ENCODE measurements around the gene SMARCAL1. TPM values are rescaled to one million over a fixed set of nuclear protein-coding genes. Genes with fewer than 3 reads are reported as not detected.
"Not testable (repeated sequence)": the region's sequence is repeated elsewhere in the genome, so short reads cannot be mapped to it uniquely, and the experiment has no call there.

SMARCAL1 gene
- total and polyA plus RNA-seq, 2 of the 13 experiments (the other 11 are each of a cell fraction or from before 2014, with no cell fraction given) = 12.7 to 21.3 TPM

- not testable (repeated sequence) for H3K27me3 ChIP-seq (ENCODE audit: control insufficient read depth in 1 of 2, insufficient read depth in 2 of 2, low read length in 2 of 2); H3K9ac ChIP-seq (ENCODE audit: insufficient read depth, low read depth, low read length); ATAC-seq; H3K4me3 ChIP-seq (replicated peaks in 1 of 3; ENCODE audit: insufficient read depth in 1 of 3, low read depth in 2 of 3, low read length in 3 of 3); FAIRE-seq; H3K27ac ChIP-seq (ENCODE audit: extremely low read length, insufficient read depth, low read length); H3K79me2 ChIP-seq (ENCODE audit: insufficient read depth, low read length); BruUV-seq (replicated peaks); H4K20me1 ChIP-seq (ENCODE audit: insufficient read depth, low read length); H3K4me2 ChIP-seq (ENCODE audit: low read depth, low read length); H3K36me3 ChIP-seq (replicated peaks in 1 of 2; ENCODE audit: control insufficient read depth in 1 of 2, insufficient read depth in 2 of 2, low read length in 2 of 2); H2AFZ ChIP-seq (ENCODE audit: low read length); H3K9me3 ChIP-seq (ENCODE audit: low read length); DNase-seq (ENCODE audit: low spot score)
- in situ Hi-C loops (cut with HindIII; ENCODE audit: extremely low pct_ligation_motif_present, low pct_unique_long_range_greater_than_20kb) = loop anchor here (5.0 to 25.0 kb wide), 3 partner anchors 149 to 994 kb away; no protein-coding TSS in a partner anchor
- H3K4me1 ChIP-seq (ENCODE audit: insufficient read depth, low read length) = peaks cover 22% of the 10 kb centered on the region
- ChIA-PET POLR2A (interaction anchor here (1.3 to 2.5 kb wide), 5 partner anchors 20 to 148 kb away, joined by 5 to 10 read pairs (median 7); partner anchors contain the start of genes IGFBP2 and RPL37A), CTCF (ENCODE audit: low intra/inter-chr PET ratio, low total read pairs) (interaction anchor here (1.2 to 8.2 kb wide), 5 partner anchors 97 to 149 kb away, joined by 3 to 257 read pairs (median 11); no protein-coding TSS in a partner anchor)
- peak; percentile 65 for TF ChIP-seq ZNF121 (CRISPR knock-in tag; IDR thresholded peaks at IDR 0.05)
- intact Hi-C loops (cut with micrococcal nuclease; ENCODE audit: unreplicated experiment) = loop anchor here (1.0 to 5.0 kb wide), 3 partner anchors 52 to 994 kb away; no protein-coding TSS in a partner anchor
- WGBS (ENCODE audit: low lambda C conversion rate) = 75% methylated on average over 9 of the region's 9 CpGs
Observed at GRCh38 chr2:216518566-216519119, 106.4 kb downstream of the SMARCAL1 start.

- DNase-seq (ENCODE audit: low spot score) (peak; percentile 82), ATAC-seq (peak; percentile 84), FAIRE-seq (peak; percentile 63)
- intact Hi-C loops (cut with micrococcal nuclease; ENCODE audit: unreplicated experiment) = loop anchor here (1.0 to 5.0 kb wide), 3 partner anchors 52 to 993 kb away; no protein-coding TSS in a partner anchor
- no peaks in the 10 kb centered on the region for H3K79me2 ChIP-seq (ENCODE audit: insufficient read depth, low read length)
- no peaks in the 10 kb centered on the region for H3K27me3 ChIP-seq (ENCODE audit: control insufficient read depth in 1 of 2, insufficient read depth in 2 of 2, low read length in 2 of 2)
- in situ Hi-C loops (cut with HindIII; ENCODE audit: extremely low pct_ligation_motif_present, low pct_unique_long_range_greater_than_20kb) = loop anchor here (5.0 to 25.0 kb wide), 3 partner anchors 148 to 993 kb away; no protein-coding TSS in a partner anchor
- H3K4me3 ChIP-seq (replicated peaks in 1 of 3; ENCODE audit: insufficient read depth in 1 of 3, low read depth in 2 of 3, low read length in 3 of 3) = no peak overlapping the region
- no peaks in the 10 kb centered on the region for H4K20me1 ChIP-seq (ENCODE audit: insufficient read depth, low read length)
- ChIA-PET POLR2A (interaction anchor here (1.3 to 2.5 kb wide), 4 partner anchors 21 to 148 kb away, joined by 5 to 10 read pairs (median 6); partner anchors contain the start of genes IGFBP2 and RPL37A), CTCF (ENCODE audit: low intra/inter-chr PET ratio, low total read pairs) (interaction anchor here (1.2 to 8.2 kb wide), 4 partner anchors 97 to 148 kb away, joined by 3 to 257 read pairs (median 8); no protein-coding TSS in a partner anchor)
- H3K36me3 ChIP-seq (replicated peaks in 1 of 2; ENCODE audit: control insufficient read depth in 1 of 2, insufficient read depth in 2 of 2, low read length in 2 of 2) = no peaks in the 10 kb centered on the region
- no peaks in the 10 kb centered on the region for H3K9me3 ChIP-seq (ENCODE audit: low read length)
- H3K9ac ChIP-seq (ENCODE audit: insufficient read depth, low read depth, low read length) = no peak overlapping the region
- H2AFZ ChIP-seq (ENCODE audit: low read length) = no peak overlapping the region
- BruUV-seq (replicated peaks) = no TSS peak
- no peak overlapping the region for H3K4me2 ChIP-seq (ENCODE audit: low read depth, low read length)
- WGBS (ENCODE audit: low lambda C conversion rate) = 60% methylated on average over 3 of the region's 3 CpGs
- no peak overlapping the region for H3K27ac ChIP-seq (ENCODE audit: extremely low read length, insufficient read depth, low read length)
- H3K4me1 ChIP-seq (ENCODE audit: insufficient read depth, low read length) = peaks cover 28% of the 10 kb centered on the region
- TF ChIP-seq SAP130 (CRISPR knock-in tag; IDR thresholded peaks at IDR 0.05; ENCODE audit: low read depth) = no peak
- 0 out of 2 replicates have a peak, but pooled peaks have one; percentile 43 for TF ChIP-seq HOXA5 (CRISPR knock-in tag; IDR thresholded peaks at IDR 0.05)
- TF ChIP-seq ZNF644 (CRISPR knock-in tag; IDR thresholded peaks at IDR 0.05; ENCODE audit: low read depth) = 0 out of 2 replicates have a peak, but pooled peaks have one; percentile 27
- TF ChIP-seq ZSCAN9 (CRISPR knock-in tag; IDR thresholded peaks at IDR 0.05; ENCODE audit: borderline replicate concordance) = 0 out of 2 replicates have a peak, but pooled peaks have one; percentile 57
- TF ChIP-seq EHMT2 (IDR thresholded peaks at IDR 0.05; ENCODE audit: borderline replicate concordance, low read depth, low read length) = 0 out of 2 replicates have a peak, but pooled peaks have one; percentile 35
- TF ChIP-seq KMT2B (CRISPR knock-in tag; IDR thresholded peaks at IDR 0.05) = no peak
- TF ChIP-seq ZNF776 (CRISPR knock-in tag; IDR thresholded peaks at IDR 0.05) = no peak
- peak; percentile 99 for TF ChIP-seq SMC3 (IDR thresholded peaks at IDR 0.05; ENCODE audit: low read length)
- no peak for TF ChIP-seq NFIB (CRISPR knock-in tag; IDR thresholded peaks at IDR 0.05; ENCODE audit: borderline replicate concordance)
- peak; percentile 44; the same call in 1 of the 2 replicates for TF ChIP-seq SOX5 (CRISPR knock-in tag; IDR thresholded peaks at IDR 0.05; ENCODE audit: borderline replicate concordance)
- TF ChIP-seq GLI4 (CRISPR knock-in tag; IDR thresholded peaks at IDR 0.05; ENCODE audit: borderline replicate concordance) = 0 out of 2 replicates have a peak, but pooled peaks have one; percentile 19
- no peak for TF ChIP-seq IRX3 (CRISPR knock-in tag; IDR thresholded peaks at IDR 0.05; ENCODE audit: borderline replicate concordance, low read depth)
Observed at GRCh38 chr2:216519154-216519762, 107.0 kb downstream of the SMARCAL1 start.
